GM04504 (cell line): ENCODE results near the gene PRDX2.
"Not testable (repeated sequence)": the region's sequence is repeated elsewhere in the genome, so short reads cannot be mapped to it uniquely, and the experiment has no call there.

Experiments
- DNase-seq: peaks from one replicate; pipeline ENCODE4 v3.0.0-alpha.2; 2012; ENCODE audit warnings: low read depth

The PRDX2 gene

GRCh38 chr19:12825254-12826131 is 23.9 kb upstream of the PRDX2 start:
- DNase-seq, result no peak

- DNase-seq, result no peak
These were observed 20.2 kb upstream of the PRDX2 start for GRCh38 chr19:12821761-12822160.

- not testable (repeated sequence) for DNase-seq
These were observed 16.2 kb upstream of the PRDX2 start for GRCh38 chr19:12817810-12818209.

GRCh38 chr19:12817188-12817587 is 15.6 kb upstream of the PRDX2 start:
- not testable (repeated sequence) for DNase-seq

- DNase-seq, result no peak
These were observed 13.5 kb upstream of the PRDX2 start for GRCh38 chr19:12815088-12815487.

GRCh38 chr19:12806242-12807081 is 4.9 kb upstream of the PRDX2 start, which contains the start of gene RNASEH2A:
RNASEH2A (plus strand) TSS chr19:12806584; CDS start chr19:12806674, 90 bp downstream.
- peak; percentile 69 for DNase-seq

GRCh38 chr19:12804051-12804450 is 2.5 kb upstream of the PRDX2 start:
- DNase-seq, result no peak

GRCh38 chr19:12802267-12803106 is 887 bp upstream of the PRDX2 start:
- no peak for DNase-seq

GRCh38 chr19:12800923-12801465 is 606 bp downstream of the PRDX2 start:
- no peak for DNase-seq

- no peak for DNase-seq
These were observed 1.2 kb downstream of the PRDX2 start for GRCh38 chr19:12800466-12800770.

GRCh38 chr19:12799742-12800465 is 1.7 kb downstream of the PRDX2 start:
- DNase-seq, result no peak

- not testable (repeated sequence) for DNase-seq
These were observed 4.0 kb downstream of the PRDX2 start for GRCh38 chr19:12797607-12798006.

- no peak for DNase-seq
These were observed 4.4 kb downstream of the PRDX2 start for GRCh38 chr19:12797141-12797587.

GRCh38 chr19:12796146-12797071 is 5.2 kb downstream of the PRDX2 start:
- no peak for DNase-seq

GRCh38 chr19:12794971-12795381 is 6.6 kb downstream of the PRDX2 start:
- DNase-seq, result no peak

GRCh38 chr19:12794196-12794941 is 7.2 kb downstream of the PRDX2 start:
- no peak for DNase-seq

- DNase-seq, result peak; percentile 90
These were observed 8.1 kb downstream of the PRDX2 start for GRCh38 chr19:12793290-12794195.

- DNase-seq, result no peak
These were observed 8.7 kb downstream of the PRDX2 start for GRCh38 chr19:12792853-12793289.
